ENCODE measurements around the gene MMP3.
"Not testable (repeated sequence)": the region's sequence is repeated elsewhere in the genome, so short reads cannot be mapped to it uniquely, and the experiment has no call there.

The MMP3 gene

GRCh38 chr11:102843489-102843888 is at the start of gene MMP3:
TSS of gene MMP3 (minus strand) at chr11:102843609. CDS start at chr11:102843546, 63 bp downstream.
- DNase-seq, result no peak

GRCh38 chr11:102891736-102892135 is 48.3 kb upstream of the MMP3 start:
- DNase-seq, result no peak

GRCh38 chr11:102886999-102887398 is 43.6 kb upstream of the MMP3 start:
- DNase-seq, result no peak

DNA sequence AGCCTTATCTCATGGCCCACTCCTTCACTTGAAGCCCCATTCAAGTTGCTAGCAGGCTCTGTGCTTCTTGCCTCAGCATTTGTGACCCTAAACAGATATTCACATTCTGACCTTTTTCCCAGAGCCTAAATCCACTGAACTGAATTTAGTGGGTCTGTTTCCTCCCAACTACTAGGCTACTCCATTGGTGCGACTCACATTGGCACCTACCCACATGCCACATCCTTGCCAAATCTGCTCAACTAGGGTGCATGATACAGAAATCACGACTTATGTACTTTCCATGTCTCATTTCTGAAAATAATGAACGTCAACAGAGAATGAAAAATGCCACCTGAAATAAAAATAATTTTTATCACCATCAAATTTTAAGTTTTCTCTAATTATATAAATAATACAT is 39.7 kb upstream of the MMP3 start:
- DNase-seq, result no peak

DNA sequence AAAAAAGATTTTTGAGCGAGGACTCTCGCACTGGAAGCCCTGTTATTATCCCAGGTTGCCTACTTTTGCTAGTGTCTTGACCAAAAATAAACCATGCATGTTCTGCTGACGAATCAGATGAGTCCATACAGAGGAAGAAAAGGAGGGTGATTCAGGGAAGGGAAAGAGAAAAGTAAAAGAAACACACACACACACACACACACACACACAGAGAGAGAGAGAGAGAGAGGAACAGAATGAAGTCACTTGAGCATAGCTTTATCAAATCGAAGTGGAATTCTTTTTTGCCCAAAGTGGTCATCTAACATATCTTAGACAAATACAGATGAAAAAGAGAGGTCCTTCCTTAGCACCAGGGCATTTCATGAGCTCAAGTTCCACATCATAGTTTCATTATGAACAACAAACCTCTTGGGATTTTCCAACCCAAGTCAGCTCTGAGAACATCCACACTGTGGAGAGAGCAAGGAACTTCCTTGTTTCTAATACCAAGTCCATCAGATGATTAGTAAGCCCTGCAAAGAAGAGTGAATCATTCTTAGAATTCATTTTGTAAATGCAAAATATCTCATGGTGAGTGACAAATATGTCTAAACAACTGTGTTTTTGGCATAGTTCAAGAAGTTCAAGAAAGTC is 39.1 kb upstream of the MMP3 start:
- no peak for DNase-seq

DNA sequence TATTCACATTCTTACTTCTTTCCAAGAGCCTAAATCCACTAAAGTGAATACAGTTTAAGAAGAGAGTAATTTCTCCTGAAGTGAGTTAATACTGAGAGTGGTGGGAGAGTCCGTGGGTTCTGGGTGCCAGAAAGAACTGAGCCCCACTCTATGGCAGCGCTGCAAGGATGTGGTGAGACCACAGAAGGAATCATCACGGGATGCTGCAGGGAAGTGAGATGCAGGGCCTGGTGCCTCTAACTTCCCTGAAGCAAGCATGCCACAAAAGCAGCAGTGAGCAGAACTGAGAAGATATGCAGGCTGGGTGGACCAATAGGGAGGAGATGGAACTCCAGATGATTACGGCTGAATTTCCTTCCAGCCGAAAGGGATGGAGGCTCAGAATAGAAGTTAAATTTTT is 36.4 kb upstream of the MMP3 start:
- no peak for DNase-seq

DNA sequence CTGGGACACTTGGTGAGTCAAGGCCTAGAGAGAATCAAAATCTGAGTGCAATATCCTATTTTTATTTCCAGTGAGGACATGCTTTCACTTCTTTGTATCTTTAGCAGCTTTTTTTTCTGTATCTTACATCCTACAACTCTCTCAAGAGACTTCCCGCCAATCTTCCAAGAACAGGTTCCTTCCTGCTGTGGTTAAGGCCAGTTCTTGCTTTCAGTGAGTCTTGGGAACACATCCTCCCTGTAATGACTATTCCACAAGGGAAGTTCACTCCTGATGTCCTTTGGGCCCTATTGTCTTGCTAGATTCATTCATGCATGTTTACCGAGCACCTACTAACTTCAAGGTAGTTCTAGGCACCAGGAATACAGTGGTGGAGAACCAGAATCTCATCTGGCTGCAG is 35.2 kb upstream of the MMP3 start:
- no peak for DNase-seq

GRCh38 chr11:102874852-102875251 is 31.4 kb upstream of the MMP3 start, which contains the start of gene MMP12:
TSS of gene MMP12 (minus strand) at chr11:102874982. CDS start at chr11:102874937, 45 bp downstream.
- no peak for DNase-seq

GRCh38 chr11:102869354-102869964 is 26.1 kb upstream of the MMP3 start:
- not testable (repeated sequence) for DNase-seq

DNA sequence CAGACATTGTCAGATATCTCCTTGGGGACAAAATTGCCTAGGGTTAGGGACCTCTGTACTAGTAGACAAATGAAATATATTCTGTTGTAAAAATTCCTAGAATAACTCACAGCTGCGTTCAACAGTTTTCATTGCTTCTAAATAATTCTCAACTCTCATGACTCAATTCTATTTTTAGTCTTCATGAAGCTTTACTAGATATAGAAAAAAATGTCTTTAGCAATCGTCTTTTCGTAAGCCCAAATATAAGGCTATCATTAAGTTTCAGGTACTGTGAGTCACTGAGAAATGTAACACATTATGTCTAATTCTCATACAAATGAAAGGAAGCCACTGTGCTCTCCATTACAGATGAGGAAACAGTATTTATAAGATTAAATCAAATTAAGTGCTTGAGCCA is 24.9 kb upstream of the MMP3 start:
- DNase-seq, result no peak

DNA sequence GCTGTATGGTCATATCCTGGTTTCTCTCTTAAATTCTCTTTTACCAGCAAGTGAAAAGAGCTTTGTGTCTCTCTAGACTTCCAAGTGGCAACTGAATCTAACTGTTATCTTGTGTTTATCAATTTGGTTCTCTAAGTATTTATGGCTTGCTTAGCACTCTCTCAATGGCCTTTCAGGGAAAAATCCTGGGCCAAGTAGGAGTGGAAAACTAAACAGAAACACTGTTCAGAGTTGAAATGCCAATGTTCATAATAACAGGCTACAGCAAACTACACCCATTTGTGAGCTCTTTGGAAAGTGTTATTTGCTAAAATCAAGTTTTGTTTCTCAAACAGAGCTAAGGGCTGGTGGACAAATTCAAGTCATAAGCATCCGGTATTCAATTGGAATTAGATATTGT is 21.3 kb upstream of the MMP3 start:
- DNase-seq, result no peak

- DNase-seq, result no peak
Measured at GRCh38 chr11:102853956-102854355, 10.5 kb upstream of the MMP3 start.

DNA sequence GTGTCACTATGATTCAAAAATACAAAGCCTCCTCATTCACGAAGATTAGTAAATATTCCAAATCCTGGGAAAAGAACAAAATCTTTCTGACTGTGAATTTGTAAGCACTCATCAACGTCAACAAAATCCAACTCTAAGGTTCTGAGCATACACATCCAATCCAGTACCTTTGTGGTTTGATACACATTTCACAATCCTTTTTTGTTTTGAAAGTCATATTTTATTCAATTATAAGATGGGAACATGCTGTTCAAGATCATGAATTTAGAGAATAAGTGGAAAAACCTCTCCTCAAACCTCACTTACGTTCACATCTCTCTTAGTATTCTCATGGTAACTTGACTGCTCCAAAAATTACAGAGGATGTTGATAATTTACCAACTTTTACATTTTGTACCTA is 9.6 kb upstream of the MMP3 start:
- DNase-seq, result no peak

GRCh38 chr11:102850973-102851745 is 7.8 kb upstream of the MMP3 start:
- DNase-seq, result no peak

DNA sequence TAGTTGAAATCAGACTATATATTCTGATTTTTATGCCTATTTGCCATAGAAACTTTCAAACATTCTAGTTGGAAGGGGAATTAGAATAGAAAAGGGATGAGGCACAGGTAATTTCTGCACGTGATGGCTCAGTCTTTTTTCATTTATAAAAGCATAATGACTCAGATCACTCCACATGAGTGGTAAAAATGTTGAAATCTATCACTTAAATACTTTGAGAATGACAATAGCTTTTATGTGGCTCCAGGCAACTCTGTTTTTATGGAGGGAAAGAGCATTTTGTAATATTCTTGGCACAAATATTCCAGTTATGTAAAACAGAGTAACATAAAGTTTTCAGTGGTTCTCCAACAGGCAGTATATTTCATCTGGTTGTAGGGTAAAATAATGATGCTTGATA is 5.9 kb upstream of the MMP3 start:
- DNase-seq, result no peak

DNA sequence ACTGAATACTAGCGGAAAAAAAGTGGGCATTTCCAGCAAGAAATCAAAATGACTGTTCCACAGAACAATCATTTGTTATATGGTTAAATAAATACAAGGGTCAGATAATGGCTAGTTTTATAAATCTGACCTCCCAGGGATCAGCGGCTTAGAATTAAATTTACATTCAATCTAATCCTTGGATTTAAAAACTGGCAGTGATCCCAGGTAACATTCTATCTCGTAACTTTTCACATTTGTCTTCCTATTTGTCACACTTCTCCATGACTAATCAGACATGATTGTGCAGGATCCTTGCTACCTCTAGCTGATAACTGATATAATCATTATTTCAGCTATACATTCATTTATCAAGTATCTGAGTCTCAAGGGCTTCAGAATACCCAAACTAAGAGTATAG is 2.9 kb upstream of the MMP3 start:
- no peak for DNase-seq

GRCh38 chr11:102842930-102843329 is 479 bp downstream of the MMP3 start:
- no peak for DNase-seq

DNA sequence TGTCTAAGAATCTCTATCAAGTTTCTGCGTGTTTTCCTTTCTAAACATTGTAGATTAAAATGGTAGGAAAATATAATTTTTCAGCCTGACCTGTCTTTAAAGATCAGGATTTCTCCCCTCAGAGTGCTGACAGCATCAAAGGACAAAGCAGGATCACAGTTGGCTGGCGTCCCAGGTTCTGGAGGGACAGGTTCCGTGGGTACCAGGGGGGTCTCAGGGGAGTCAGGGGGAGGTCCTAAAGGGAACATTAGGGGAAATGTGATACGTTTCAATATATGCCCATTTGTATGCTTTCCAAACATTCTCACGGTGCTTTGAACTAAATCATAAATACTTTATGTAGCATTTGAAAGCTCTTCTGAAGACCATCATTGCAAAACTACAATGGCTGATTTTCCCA is 3.4 kb downstream of the MMP3 start:
- DNase-seq, result no peak

- no peak for DNase-seq
Measured at GRCh38 chr11:102837646-102838045, 5.8 kb downstream of the MMP3 start.

- no peak for DNase-seq
Measured at GRCh38 chr11:102837156-102837555, 6.3 kb downstream of the MMP3 start.

- no peak for DNase-seq
Measured at GRCh38 chr11:102836290-102836875, 7.0 kb downstream of the MMP3 start.

DNA sequence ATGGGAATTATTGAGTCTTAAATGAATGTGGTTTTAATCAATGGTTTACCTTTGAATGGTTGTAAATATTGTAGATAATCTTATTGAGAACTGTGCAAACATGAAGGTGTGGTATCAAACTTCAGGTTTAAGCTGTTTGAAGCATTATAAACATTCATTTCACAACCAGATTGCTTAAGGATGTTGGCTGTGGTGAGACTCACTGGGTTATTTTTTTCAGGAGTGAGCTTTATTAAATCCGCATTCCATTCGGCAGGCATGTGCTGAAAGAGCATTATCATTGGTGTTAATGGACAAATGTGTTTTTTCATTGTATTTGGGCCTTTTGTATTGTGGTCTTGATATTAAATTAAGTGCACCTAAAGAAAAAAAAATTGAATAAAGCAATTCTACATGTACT is 9.7 kb downstream of the MMP3 start:
- no peak for DNase-seq

DNA sequence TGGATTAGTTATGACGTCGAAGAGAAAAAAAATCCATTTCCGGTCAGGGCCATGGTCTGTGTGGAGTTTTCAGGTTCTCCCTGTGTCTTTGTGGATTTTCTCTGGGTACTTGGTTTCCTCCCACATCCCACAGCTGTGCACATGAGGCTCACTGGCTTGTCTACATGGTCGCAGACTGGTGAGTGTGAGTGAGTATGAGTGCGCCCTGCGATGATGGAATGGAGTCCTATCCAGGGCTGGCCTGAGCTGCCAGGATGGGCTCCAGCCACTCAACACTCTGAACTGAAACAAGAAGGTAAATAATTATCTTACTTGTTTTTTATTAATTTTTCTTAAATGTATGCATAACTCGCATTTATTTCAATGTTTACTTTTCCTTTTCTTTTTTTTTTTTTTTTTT is 10.8 kb downstream of the MMP3 start:
- no peak for DNase-seq

Data from activated CD4-positive, alpha-beta T cell treated with anti-CD3 and anti-CD28 coated beads, Interleukin-2, amount 50 U/mL, for 4 hours (primary cell).